H1 (cell line): Measurements from ENCODE around the gene MED10. TPM values are rescaled to one million over a fixed set of nuclear protein-coding genes. Genes with fewer than 3 reads are reported as not detected.

Experiments
- CREB1 ChIP-seq: IDR thresholded peaks from 2 replicates; pipeline ENCODE4 v1.6.1; 2012; ENCODE audit warnings: inconsistent platforms
- HDAC6 ChIP-seq: IDR thresholded peaks from one replicate; pipeline ENCODE4 v1.7.1; 2012; ENCODE audit warnings: low read depth, mild to moderate bottlenecking, inconsistent platforms, low read length, moderate library complexity
- MAX ChIP-seq: IDR thresholded peaks from 2 replicates; pipeline ENCODE4 v1.6.1; 2012; ENCODE audit warnings: inconsistent platforms
- polyA plus RNA-seq, 7 experiments: library from polyadenylated mRNA; depleted of rRNA in 3 of 7; stranded (reverse) in 5 of 7; unstranded in 2 of 7; fragments of >200 nt in 5 of 7; fragments of 200-250 nt in 2 of 7; gene quantifications; 1 replicate in 5 of 7; 2 replicates in 1 of 7; 4 replicates in 1 of 7; pipeline versions ENCODE4 v1.2.1 to v1.2.3, GENCODE V29; 2011 to 2013; ENCODE audit warnings: missing spikeins in 2 of 7, mixed read lengths in 2 of 7
- total RNA-seq: library from RNA; stranded (reverse); fragmentation: NEBNext Ultra II Directional; extraction: Animal tissue kit (Norgen Biotek cat#: 25700); gene quantifications from 2 replicates; pipeline ENCODE4 v1.2.1, GENCODE V29; 2021

MED10 gene
- total and polyA plus RNA-seq, 2 of the 8 experiments (the other 6 are each of a cell fraction or from before 2014, with no cell fraction given) = 20.1 to 23.2 TPM

GRCh38 chr5:6376974-6377520 is 1.3 kb downstream of the MED10 start (continued):
- TF ChIP-seq CREB1 (no peak), MAX (no peak), HDAC6 (no peak)
